ENCODE measurements around the gene TMEM39A.

The TMEM39A gene

GRCh38 chr3:119469418-119470189, 6.2 kb upstream of the TMEM39A start:
- TF ChIP-seq ZBTB7A (IDR thresholded peaks at IDR 0.05; ENCODE audit: low read depth) (no peak), EP300 (IDR thresholded peaks at IDR 0.05; ENCODE audit: borderline replicate concordance) (no peak), EGR1 (IDR thresholded peaks at IDR 0.05) (no peak), NFIC (IDR thresholded peaks at IDR 0.05) (no peak), TCF12 (IDR thresholded peaks at IDR 0.05; ENCODE audit: low read depth) (no peak), YY1 (IDR thresholded peaks at IDR 0.05; ENCODE audit: low read depth) (no peak), REST (IDR thresholded peaks at IDR 0.05; ENCODE audit: low read depth) (no peak), TEAD4 (IDR thresholded peaks at IDR 0.05) (no peak), CEBPB (IDR thresholded peaks at IDR 0.05) (no peak), TAF1 (IDR thresholded peaks at IDR 0.05; ENCODE audit: low read depth) (no peak), USF1 (IDR thresholded peaks at IDR 0.05) (no peak)

GRCh38 chr3:119468041-119468440, 4.6 kb upstream of the TMEM39A start:
- no peak for TF ChIP-seq NFIC (IDR thresholded peaks at IDR 0.05)
- TF ChIP-seq FOXM1 (IDR thresholded peaks at IDR 0.05; ENCODE audit: borderline replicate concordance, low read depth) = no peak
- TF ChIP-seq REST (IDR thresholded peaks at IDR 0.05; ENCODE audit: low read depth) = no peak
- TF ChIP-seq ZBTB7A (IDR thresholded peaks at IDR 0.05; ENCODE audit: low read depth) = no peak
- TF ChIP-seq RAD21 (IDR thresholded peaks at IDR 0.05; ENCODE audit: low read depth) = no peak
- no peak for TF ChIP-seq EP300 (IDR thresholded peaks at IDR 0.05; ENCODE audit: borderline replicate concordance)
- no peak for TF ChIP-seq CREB1 (IDR thresholded peaks at IDR 0.05; ENCODE audit: low read depth)
- TF ChIP-seq TCF12 (IDR thresholded peaks at IDR 0.05; ENCODE audit: low read depth) = no peak
- TF ChIP-seq EGR1 (IDR thresholded peaks at IDR 0.05) = no peak
- TF ChIP-seq TEAD4 (IDR thresholded peaks at IDR 0.05) = no peak
- TF ChIP-seq USF1 (IDR thresholded peaks at IDR 0.05) = no peak
- TF ChIP-seq TAF1 (IDR thresholded peaks at IDR 0.05; ENCODE audit: low read depth) = no peak
- TF ChIP-seq YY1 (IDR thresholded peaks at IDR 0.05; ENCODE audit: low read depth) = no peak
- TF ChIP-seq CEBPB (IDR thresholded peaks at IDR 0.05) = no peak
- TF ChIP-seq MAX (IDR thresholded peaks at IDR 0.05) = no peak

- TF ChIP-seq CREB1 (IDR thresholded peaks at IDR 0.05; ENCODE audit: low read depth) (no peak), TCF12 (IDR thresholded peaks at IDR 0.05; ENCODE audit: low read depth) (no peak), EP300 (IDR thresholded peaks at IDR 0.05; ENCODE audit: borderline replicate concordance) (no peak), EGR1 (IDR thresholded peaks at IDR 0.05) (no peak), RAD21 (IDR thresholded peaks at IDR 0.05; ENCODE audit: low read depth) (no peak), USF1 (IDR thresholded peaks at IDR 0.05) (no peak), FOXM1 (IDR thresholded peaks at IDR 0.05; ENCODE audit: borderline replicate concordance, low read depth) (no peak), TEAD4 (IDR thresholded peaks at IDR 0.05) (no peak), REST (IDR thresholded peaks at IDR 0.05; ENCODE audit: low read depth) (no peak), TAF1 (IDR thresholded peaks at IDR 0.05; ENCODE audit: low read depth) (no peak), ZBTB7A (IDR thresholded peaks at IDR 0.05; ENCODE audit: low read depth) (no peak), MAX (IDR thresholded peaks at IDR 0.05) (no peak), CEBPB (IDR thresholded peaks at IDR 0.05) (no peak), YY1 (IDR thresholded peaks at IDR 0.05; ENCODE audit: low read depth) (no peak)
Observed at GRCh38 chr3:119457246-119457645, 6.2 kb downstream of the TMEM39A start.
